ENCODE measurements around the gene MSRB3.

The MSRB3 gene

DNA sequence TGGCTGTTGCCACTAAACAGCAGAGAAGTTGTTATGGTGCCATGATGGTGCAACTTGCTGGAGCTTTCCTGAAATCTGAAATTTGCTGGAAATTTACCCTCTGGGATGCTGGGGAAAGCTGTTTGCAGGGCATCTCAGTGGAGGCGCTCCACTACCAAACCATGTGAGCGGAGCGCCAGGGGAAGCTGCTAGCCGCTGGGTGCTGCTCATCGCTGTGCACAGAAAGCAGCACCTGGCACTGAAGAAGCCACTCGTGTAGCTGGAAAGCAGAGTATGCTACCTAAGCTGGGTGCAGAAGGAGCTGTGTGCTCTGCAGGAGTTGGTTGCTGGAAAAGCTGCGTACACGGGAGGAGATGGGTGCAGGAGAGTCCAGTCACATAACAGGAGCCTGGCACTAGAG is 53.0 kb downstream of the MSRB3 start:
- DNase-seq (ENCODE audit: low spot score): no peak
- TF ChIP-seq, protein P1, sequence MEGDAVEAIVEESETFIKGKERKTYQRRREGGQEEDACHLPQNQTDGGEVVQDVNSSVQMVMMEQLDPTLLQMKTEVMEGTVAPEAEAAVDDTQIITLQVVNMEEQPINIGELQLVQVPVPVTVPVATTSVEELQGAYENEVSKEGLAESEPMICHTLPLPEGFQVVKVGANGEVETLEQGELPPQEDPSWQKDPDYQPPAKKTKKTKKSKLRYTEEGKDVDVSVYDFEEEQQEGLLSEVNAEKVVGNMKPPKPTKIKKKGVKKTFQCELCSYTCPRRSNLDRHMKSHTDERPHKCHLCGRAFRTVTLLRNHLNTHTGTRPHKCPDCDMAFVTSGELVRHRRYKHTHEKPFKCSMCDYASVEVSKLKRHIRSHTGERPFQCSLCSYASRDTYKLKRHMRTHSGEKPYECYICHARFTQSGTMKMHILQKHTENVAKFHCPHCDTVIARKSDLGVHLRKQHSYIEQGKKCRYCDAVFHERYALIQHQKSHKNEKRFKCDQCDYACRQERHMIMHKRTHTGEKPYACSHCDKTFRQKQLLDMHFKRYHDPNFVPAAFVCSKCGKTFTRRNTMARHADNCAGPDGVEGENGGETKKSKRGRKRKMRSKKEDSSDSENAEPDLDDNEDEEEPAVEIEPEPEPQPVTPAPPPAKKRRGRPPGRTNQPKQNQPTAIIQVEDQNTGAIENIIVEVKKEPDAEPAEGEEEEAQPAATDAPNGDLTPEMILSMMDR (IDR thresholded peaks at IDR 0.05): no peak
- H3K27ac ChIP-seq: no peak overlapping the region
- no peak overlapping the region for H3K4me3 ChIP-seq

- TF ChIP-seq, protein P1 (IDR thresholded peaks at IDR 0.05): no peak
- DNase-seq (ENCODE audit: low spot score): no peak
- H3K27ac ChIP-seq: no peak overlapping the region
- no peak overlapping the region for H3K4me3 ChIP-seq
Measured at GRCh38 chr12:65333649-65334048, 55.2 kb downstream of the MSRB3 start.

DNA sequence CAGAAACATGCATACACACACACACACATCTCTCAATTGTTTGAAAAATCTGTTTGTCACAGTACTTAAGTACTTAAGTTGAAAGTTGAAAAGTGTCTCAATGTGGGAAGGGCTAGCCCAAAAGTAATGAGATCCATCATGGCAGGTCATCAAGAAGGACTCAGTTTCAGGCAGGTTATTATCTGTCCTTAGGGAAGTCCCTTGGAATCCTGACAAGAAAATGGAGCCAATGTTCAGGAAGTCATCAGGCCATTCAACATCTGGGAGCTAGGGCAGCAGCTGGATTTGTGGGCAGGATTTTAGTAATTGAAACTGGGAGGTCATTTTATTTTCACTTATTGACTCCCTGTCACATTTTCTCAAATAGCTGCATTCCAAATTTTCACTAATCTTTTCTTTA is 56.0 kb downstream of the MSRB3 start:
- no peak for DNase-seq (ENCODE audit: low spot score)
- Histone ChIP-seq H3K27ac (no peak overlapping the region), H3K4me3 (no peak overlapping the region)
- TF ChIP-seq, protein P1 (IDR thresholded peaks at IDR 0.05): no peak

DNA sequence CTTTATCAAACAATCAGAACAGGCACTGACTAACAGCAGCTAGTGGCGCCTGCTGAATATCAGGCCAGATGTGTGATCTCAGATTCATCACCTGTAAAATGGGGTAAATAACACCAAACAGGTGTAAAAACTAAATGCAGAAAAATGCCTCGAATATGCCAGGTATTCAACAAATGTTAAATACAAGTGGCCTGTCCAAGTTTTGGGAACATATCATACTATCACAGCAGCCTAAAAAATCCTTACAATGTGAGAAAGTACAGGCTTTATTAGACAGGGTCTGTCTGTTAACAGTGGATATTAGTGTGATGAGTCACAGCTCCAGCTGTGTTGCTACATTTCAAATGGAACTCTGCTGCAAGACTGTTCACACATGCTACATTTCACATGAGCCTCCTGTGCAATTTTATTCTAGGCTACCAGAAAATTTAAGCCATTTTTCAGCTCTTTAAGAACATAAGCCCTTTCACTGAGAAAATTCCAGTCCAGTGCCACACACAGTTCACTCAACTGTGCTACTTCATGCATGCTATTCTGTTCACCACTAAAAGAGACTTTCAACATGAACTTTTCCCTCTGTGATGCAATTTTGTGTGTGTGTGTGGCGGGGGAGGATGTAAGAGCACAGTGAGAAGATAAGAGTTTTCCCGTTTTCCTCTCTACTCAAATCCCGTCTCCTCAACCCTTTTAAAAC is 56.7 kb downstream of the MSRB3 start:
- Histone ChIP-seq H3K27ac (peak overlapping the region in 1 of 2 donors; percentile 7), H3K4me3 (no peak overlapping the region)
- TF ChIP-seq, protein P1 (IDR thresholded peaks at IDR 0.05): no peak
- no peak for DNase-seq (ENCODE audit: low spot score)

- no peak for DNase-seq (ENCODE audit: low spot score)
- Histone ChIP-seq H3K4me3 (no peak overlapping the region), H3K27ac (peak overlapping the region in 1 of 2 donors; percentile 7)
- TF ChIP-seq, protein P1 (IDR thresholded peaks at IDR 0.05): no peak
Measured at GRCh38 chr12:65335981-65336380, 57.5 kb downstream of the MSRB3 start.

- H3K27ac ChIP-seq: no peak overlapping the region
- DNase-seq (ENCODE audit: low spot score): no peak
- TF ChIP-seq, protein P1 (IDR thresholded peaks at IDR 0.05): no peak
- H3K4me3 ChIP-seq: no peak overlapping the region
Measured at GRCh38 chr12:65339161-65339560, 60.7 kb downstream of the MSRB3 start.

DNA sequence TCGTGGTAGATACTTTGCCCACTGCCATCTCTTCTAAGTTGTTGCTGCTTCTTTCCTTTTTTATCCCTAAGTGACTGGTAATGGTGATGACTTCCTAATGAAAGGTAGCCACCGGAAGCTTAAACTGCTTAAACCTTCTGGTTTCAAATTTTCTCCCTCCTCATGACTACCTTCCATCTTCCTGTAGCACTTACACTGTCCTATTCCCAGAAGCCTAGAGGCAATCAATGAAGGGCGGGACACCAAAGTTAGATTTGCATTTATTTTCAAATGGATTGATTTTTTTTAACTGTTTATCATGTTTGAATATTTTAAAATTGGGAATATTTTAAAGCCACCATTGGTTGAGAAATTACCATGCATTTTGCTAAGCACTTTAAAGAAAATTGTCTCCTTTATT is 64.7 kb downstream of the MSRB3 start:
- TF ChIP-seq, protein P1 (IDR thresholded peaks at IDR 0.05): no peak
- no peak for DNase-seq (ENCODE audit: low spot score)
- no peak overlapping the region for H3K27ac ChIP-seq
- no peak overlapping the region for H3K4me3 ChIP-seq

Measured in coronary artery (tissue), 2 donors.